AG09309 (cell line): ENCODE data around the gene ANKRD44.

Experiments
- DNase-seq: peaks from one replicate; pipeline ENCODE4 v3.0.0-alpha.2; 2010; ENCODE audit warnings: low read depth
- H3K4me3 ChIP-seq: 2 replicates; pipeline ENCODE4 v1.5.1; 2011; ENCODE audit warnings: mild to moderate bottlenecking, low read depth, low read length, moderate library complexity; ENCODE audit not compliant: control insufficient read depth
- TF ChIP-seq, protein P1 (sequence below): IDR thresholded peaks from 2 replicates; pipeline ENCODE4 v1.5.1; 2011; ENCODE audit warnings: mild to moderate bottlenecking, low read depth, low read length, inconsistent platforms; ENCODE audit not compliant: insufficient read depth, control insufficient read depth; ENCODE audit errors: missing control alignments

Gene ANKRD44

DNA sequence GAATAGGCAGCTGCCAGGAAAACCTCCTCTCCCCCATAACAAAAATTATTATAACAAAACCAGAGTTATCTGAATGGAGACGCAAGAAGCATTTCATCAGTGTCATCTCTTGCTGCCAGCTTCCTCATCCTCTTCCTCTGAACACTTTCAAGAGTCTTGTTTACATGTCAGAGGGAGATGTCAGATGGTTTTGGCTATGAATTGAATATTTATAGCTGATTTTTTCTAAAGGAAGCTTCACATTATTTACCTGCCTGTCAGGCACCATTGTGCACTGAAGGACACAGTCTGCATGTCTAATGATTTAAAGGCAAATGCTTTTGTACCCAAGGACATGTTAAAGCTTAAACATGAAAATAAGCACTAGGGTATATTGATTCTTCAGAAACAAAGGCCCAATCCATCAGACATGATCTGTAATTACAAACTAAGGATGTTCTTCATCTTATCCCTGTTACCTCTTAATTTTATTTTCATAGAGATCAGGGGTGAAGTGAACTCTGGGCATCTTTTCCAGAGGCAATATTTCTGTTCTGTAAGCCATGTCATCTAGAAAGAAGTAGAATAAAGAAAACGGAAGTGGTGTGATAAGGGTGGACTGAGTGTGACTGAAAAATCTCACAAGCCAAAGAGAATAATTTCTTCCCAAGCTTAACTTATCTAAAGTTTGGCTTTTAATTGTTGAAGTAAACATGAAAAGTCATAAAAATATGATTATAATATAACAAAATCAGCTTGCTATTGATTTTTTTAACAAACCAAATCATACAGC lies 168.7 kb downstream of the ANKRD44 start:
- H3K4me3 ChIP-seq, result no peak overlapping the region
- TF ChIP-seq, protein P1, sequence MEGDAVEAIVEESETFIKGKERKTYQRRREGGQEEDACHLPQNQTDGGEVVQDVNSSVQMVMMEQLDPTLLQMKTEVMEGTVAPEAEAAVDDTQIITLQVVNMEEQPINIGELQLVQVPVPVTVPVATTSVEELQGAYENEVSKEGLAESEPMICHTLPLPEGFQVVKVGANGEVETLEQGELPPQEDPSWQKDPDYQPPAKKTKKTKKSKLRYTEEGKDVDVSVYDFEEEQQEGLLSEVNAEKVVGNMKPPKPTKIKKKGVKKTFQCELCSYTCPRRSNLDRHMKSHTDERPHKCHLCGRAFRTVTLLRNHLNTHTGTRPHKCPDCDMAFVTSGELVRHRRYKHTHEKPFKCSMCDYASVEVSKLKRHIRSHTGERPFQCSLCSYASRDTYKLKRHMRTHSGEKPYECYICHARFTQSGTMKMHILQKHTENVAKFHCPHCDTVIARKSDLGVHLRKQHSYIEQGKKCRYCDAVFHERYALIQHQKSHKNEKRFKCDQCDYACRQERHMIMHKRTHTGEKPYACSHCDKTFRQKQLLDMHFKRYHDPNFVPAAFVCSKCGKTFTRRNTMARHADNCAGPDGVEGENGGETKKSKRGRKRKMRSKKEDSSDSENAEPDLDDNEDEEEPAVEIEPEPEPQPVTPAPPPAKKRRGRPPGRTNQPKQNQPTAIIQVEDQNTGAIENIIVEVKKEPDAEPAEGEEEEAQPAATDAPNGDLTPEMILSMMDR, result no peak
- DNase-seq, result no peak

DNA sequence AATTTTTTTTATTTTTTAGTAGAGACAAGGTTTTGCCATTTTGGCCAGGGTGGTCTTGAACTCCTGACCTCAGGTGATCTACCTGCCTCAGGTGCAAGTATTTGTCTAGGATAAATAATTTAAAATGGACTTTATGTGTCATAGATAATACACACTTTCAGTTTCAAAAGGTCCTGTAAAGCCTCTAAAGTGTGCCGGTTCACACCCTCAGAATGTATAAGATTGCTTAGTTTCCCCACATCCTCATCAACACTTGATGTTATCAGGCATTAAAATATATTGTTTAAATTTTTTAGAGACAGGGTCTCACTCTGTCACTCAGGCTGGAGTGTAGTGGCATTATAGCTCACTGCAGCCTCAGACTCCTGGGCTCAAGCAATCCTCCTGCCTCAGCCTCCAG lies 170.5 kb downstream of the ANKRD44 start:
- DNase-seq, result no peak
- no peak overlapping the region for H3K4me3 ChIP-seq
- TF ChIP-seq, protein P1, result no peak

GRCh38 chr2:197138506-197138905 lies 172.1 kb downstream of the ANKRD44 start:
- H3K4me3 ChIP-seq, result no peak overlapping the region
- DNase-seq, result no peak
- TF ChIP-seq, protein P1, result no peak

- H3K4me3 ChIP-seq, result no peak overlapping the region
- TF ChIP-seq, protein P1, result no peak
- no peak for DNase-seq
Observed at GRCh38 chr2:197137826-197138477, 172.6 kb downstream of the ANKRD44 start.

- DNase-seq, result no peak
- no peak overlapping the region for H3K4me3 ChIP-seq
- TF ChIP-seq, protein P1, result no peak
Observed at GRCh38 chr2:197137231-197137630, 173.3 kb downstream of the ANKRD44 start.

DNA sequence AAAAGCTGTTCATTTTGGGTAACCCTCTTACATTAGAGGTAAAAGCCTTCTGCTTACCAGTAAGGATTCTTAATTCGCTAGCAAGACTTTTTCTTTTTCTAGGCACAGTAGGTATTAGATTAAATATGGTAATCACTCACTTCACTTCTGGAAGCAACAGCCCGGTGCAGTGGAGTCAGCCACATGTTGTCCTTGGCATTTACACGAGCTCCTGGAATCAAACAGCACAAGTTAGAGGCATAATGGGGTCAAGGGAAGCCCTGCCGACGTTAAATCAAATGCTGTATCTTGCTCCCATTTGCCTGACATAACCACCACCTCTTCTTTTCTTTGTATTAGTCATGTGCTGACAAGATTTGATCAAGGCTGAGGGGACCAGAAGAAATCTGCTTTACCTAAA lies 174.1 kb downstream of the ANKRD44 start:
- no peak overlapping the region for H3K4me3 ChIP-seq
- TF ChIP-seq, protein P1, result no peak

More for the DNA sequence above, 174.1 kb downstream of the ANKRD44 start:
- DNase-seq, result no peak
